Progenitor cell of endocrine pancreas (in vitro differentiated cells): ENCODE results near the gene GNG12. TPM values are rescaled to one million over a fixed set of nuclear protein-coding genes. Genes with fewer than 3 reads are reported as not detected.

ENCODE experiments used
- DNase-seq: peaks from one replicate; pipeline ENCODE4 v3.0.0; 2021; ENCODE audit warnings: low spot score; ENCODE audit not compliant: unreplicated experiment
- H3K27ac Mint-ChIP-seq: 2 replicates; pipeline ENCODE4 v1.8.0; 2021; ENCODE audit warnings: mild to moderate bottlenecking, moderate library complexity, mixed read lengths
- H3K27me3 Mint-ChIP-seq: 2 replicates; pipeline ENCODE4 v1.8.0; 2021; ENCODE audit warnings: mixed read lengths
- H3K36me3 Mint-ChIP-seq: 2 replicates; pipeline ENCODE4 v1.8.0; 2022; ENCODE audit warnings: mixed read lengths; ENCODE audit not compliant: insufficient read depth
- H3K4me1 Mint-ChIP-seq: 2 replicates; pipeline ENCODE4 v1.8.0; 2021; ENCODE audit warnings: low read depth, mixed read lengths
- H3K4me3 Mint-ChIP-seq: 2 replicates; pipeline ENCODE4 v1.8.0; 2021; ENCODE audit warnings: low read depth, mild to moderate bottlenecking, moderate library complexity, mixed read lengths
- H3K9me3 Mint-ChIP-seq: 2 replicates; pipeline ENCODE4 v1.8.0; 2021; ENCODE audit warnings: low read depth, mixed read lengths
- total RNA-seq: library from RNA; stranded (reverse); gene quantifications from 2 replicates; pipeline ENCODE4 v1.2.1, GENCODE V29; 2021
- TF ChIP-seq, protein P1 (sequence below): fragments of 200-600 bp; sonication (generic); IDR thresholded peaks from one replicate; pipeline ENCODE4 v1.5.0; 2021; ENCODE audit warnings: antibody characterized with exemption, mild to moderate bottlenecking; ENCODE audit not compliant: unreplicated experiment

Gene GNG12
- total RNA-seq, 1 donor from 2014 or later, result 8.9 TPM

DNA sequence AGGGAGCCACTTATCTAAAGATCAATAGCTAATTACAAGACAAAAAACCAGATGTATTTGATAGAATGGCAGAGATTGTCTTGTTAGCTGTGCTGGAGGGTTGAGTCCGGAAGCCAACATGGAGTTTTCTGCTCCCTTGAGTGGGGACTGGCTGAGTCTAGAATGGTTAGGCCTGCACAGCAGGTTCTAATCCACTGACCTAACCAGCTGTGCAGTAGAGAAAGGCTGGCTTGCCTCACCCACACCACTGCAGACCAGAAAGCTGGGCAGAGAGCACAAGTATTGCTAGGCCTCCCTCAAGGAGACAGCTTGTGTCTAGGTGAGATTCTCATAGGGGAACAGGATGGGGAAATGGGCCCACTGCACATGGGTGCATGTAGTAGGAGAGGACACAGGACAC is 11.7 kb upstream of the GNG12 start:
- TF ChIP-seq, protein P1, sequence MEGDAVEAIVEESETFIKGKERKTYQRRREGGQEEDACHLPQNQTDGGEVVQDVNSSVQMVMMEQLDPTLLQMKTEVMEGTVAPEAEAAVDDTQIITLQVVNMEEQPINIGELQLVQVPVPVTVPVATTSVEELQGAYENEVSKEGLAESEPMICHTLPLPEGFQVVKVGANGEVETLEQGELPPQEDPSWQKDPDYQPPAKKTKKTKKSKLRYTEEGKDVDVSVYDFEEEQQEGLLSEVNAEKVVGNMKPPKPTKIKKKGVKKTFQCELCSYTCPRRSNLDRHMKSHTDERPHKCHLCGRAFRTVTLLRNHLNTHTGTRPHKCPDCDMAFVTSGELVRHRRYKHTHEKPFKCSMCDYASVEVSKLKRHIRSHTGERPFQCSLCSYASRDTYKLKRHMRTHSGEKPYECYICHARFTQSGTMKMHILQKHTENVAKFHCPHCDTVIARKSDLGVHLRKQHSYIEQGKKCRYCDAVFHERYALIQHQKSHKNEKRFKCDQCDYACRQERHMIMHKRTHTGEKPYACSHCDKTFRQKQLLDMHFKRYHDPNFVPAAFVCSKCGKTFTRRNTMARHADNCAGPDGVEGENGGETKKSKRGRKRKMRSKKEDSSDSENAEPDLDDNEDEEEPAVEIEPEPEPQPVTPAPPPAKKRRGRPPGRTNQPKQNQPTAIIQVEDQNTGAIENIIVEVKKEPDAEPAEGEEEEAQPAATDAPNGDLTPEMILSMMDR, result no peak
- H3K4me1 Mint-ChIP-seq, result no peaks in the 10 kb centered on the region
- no peak overlapping the region for H3K4me3 Mint-ChIP-seq
- H3K27ac Mint-ChIP-seq, result no peak overlapping the region
- no peak for DNase-seq
- no peaks in the 10 kb centered on the region for H3K9me3 Mint-ChIP-seq
- no peaks in the 10 kb centered on the region for H3K36me3 Mint-ChIP-seq
- H3K27me3 Mint-ChIP-seq, result peaks cover 6% of the 10 kb centered on the region

DNA sequence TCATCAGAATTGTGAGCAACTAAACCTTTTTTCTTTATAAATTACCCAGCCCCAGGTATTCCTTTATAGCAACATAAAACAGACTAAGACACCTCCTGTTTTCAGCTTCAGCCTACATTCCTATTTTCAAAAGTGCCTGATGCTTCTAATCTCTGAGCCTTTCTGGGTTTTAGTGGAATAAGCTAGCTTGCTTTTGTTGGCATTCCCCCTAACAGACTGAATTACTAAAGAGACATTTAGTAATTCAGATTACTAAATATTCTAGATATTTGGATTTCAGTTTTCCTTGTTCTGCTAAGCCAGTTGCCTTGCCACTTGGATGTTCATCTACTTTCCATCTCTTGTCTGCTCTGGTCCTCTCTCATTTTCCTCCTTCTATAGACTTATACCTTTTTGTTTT is 10.5 kb upstream of the GNG12 start:
- H3K4me3 Mint-ChIP-seq, result no peak overlapping the region
- no peaks in the 10 kb centered on the region for H3K4me1 Mint-ChIP-seq
- TF ChIP-seq, protein P1, result no peak
- H3K27ac Mint-ChIP-seq, result no peak overlapping the region
- no peaks in the 10 kb centered on the region for H3K36me3 Mint-ChIP-seq
- H3K27me3 Mint-ChIP-seq, result peaks cover 7% of the 10 kb centered on the region
- no peaks in the 10 kb centered on the region for H3K9me3 Mint-ChIP-seq
- no peak for DNase-seq

DNA sequence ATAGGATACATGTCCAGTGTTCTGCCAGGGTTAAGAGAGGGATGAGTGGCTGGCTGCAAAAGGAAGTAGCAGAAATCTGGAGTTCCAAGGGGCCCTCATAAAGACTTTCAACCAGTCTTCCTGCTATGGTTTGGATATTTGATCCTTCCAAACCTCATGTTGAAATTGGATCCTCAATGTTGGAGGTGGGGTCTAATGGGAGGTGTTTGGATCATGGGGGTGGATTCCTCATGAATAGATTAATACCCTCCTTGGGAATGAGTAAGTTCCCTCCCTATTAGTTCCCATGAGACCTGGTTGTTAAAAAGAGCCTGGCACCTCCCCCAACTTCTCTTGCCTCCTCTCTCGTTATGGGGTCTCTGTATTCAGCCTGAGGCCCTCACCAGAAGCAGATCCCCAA is 10.1 kb upstream of the GNG12 start:
- Mint-ChIP-seq H3K4me3 (no peak overlapping the region), H3K36me3 (no peaks in the 10 kb centered on the region), H3K27me3 (peaks cover 7% of the 10 kb centered on the region), H3K9me3 (no peaks in the 10 kb centered on the region), H3K4me1 (no peaks in the 10 kb centered on the region), H3K27ac (no peak overlapping the region)
- TF ChIP-seq, protein P1, result no peak
- no peak for DNase-seq

DNA sequence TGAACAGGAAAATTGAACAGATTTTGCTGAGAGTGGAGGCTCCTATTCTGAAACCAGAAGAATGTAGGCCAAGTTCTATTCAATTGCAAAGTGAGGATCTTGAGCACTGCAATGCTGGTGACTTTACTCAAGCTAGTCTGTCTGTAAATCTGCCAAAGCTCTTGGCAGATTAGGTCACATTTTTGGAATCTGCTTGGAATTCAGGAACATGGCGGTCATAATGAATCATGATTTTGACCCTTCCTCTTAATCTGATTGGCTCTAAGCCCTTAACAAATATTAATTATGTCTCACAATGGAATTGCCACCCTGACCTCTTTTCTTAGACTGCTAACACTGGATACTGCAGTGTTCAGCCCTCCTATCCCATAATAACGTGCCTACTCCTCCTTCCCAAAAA is 7.2 kb upstream of the GNG12 start:
- H3K4me1 Mint-ChIP-seq, result no peaks in the 10 kb centered on the region
- no peaks in the 10 kb centered on the region for H3K9me3 Mint-ChIP-seq
- no peak for DNase-seq
- H3K27ac Mint-ChIP-seq, result no peak overlapping the region
- H3K27me3 Mint-ChIP-seq, result peaks cover 32% of the 10 kb centered on the region
- TF ChIP-seq, protein P1, result no peak
- H3K36me3 Mint-ChIP-seq, result no peaks in the 10 kb centered on the region
- H3K4me3 Mint-ChIP-seq, result no peak overlapping the region

DNA sequence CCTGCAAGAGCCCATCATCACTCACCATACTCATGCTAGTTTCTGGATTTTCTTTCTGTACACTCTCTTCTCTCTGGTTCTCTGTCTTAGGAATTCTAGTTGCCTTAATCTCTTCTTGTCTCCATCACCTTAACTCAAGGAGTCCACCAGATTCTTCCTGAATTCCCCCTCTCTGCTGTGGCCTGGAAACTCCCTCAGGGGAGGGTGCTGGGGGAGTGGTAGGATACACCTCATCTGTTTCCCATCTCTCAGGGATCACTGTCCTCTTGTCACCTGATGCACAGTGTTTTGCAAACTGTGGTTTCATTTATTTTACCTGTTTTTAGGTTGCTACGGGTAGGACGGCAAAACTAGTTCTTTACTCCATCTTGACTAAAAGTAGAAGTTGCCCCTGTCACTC is 6.6 kb upstream of the GNG12 start:
- Mint-ChIP-seq H3K27me3 (peaks cover 36% of the 10 kb centered on the region), H3K27ac (no peak overlapping the region), H3K36me3 (no peaks in the 10 kb centered on the region), H3K9me3 (no peaks in the 10 kb centered on the region), H3K4me1 (no peaks in the 10 kb centered on the region), H3K4me3 (no peak overlapping the region)
- TF ChIP-seq, protein P1, result no peak
- no peak for DNase-seq
